ENCODE measurements around the gene DGAT2L6. TPM values are rescaled to one million over a fixed set of nuclear protein-coding genes. Genes with fewer than 3 reads are reported as not detected.

DGAT2L6 gene
- total RNA-seq, 1 donor = not detected

DNA sequence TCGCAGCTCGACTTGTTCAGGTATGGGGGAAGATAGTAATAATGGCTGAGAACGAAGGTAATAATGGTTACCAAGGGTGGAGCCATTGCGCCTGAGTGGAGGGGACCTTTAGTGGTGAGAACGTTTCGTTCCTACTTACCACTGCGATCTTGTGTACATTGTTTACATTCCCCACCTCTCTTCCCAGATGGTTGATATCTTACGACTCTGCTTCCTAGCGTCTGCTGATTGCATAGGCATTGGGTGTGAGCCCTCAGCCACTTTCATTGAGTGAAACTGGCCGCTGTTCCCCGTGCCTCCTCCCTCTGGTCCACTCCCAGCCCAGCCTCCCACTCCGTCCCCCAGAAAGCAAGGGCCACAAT is 43.2 kb upstream of the DGAT2L6 start:
- H3K4me3 ChIP-seq (ENCODE audit: low read depth, low read length) = peak overlapping the region; percentile 78
- peak; percentile 18 for DNase-seq (ENCODE audit: low read depth)
- TF ChIP-seq, protein P1, sequence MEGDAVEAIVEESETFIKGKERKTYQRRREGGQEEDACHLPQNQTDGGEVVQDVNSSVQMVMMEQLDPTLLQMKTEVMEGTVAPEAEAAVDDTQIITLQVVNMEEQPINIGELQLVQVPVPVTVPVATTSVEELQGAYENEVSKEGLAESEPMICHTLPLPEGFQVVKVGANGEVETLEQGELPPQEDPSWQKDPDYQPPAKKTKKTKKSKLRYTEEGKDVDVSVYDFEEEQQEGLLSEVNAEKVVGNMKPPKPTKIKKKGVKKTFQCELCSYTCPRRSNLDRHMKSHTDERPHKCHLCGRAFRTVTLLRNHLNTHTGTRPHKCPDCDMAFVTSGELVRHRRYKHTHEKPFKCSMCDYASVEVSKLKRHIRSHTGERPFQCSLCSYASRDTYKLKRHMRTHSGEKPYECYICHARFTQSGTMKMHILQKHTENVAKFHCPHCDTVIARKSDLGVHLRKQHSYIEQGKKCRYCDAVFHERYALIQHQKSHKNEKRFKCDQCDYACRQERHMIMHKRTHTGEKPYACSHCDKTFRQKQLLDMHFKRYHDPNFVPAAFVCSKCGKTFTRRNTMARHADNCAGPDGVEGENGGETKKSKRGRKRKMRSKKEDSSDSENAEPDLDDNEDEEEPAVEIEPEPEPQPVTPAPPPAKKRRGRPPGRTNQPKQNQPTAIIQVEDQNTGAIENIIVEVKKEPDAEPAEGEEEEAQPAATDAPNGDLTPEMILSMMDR (IDR thresholded peaks at IDR 0.05; ENCODE audit: insufficient read depth, low read length) = no peak

DNA sequence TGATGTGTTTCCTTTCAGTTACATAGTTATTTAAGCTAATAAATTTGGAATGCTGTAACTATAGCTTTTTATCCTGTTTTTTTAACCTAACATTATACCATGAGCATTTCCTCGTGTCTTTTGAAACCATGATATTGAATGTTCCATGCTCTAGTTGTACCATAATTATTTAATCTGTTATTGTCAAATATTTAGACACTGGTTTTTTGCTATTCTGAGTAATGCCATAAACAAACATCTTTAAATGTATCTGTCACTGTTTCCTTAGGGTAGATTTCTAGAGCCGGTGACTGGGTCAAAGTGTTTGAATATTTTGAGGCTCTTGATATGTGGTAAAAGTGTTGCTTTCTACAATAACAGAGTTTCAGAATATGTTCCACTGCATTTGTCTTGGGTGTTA is 38.7 kb upstream of the DGAT2L6 start:
- TF ChIP-seq, protein P1 (IDR thresholded peaks at IDR 0.05; ENCODE audit: insufficient read depth, low read length) = no peak
- H3K4me3 ChIP-seq (ENCODE audit: low read depth, low read length) = no peak overlapping the region
- DNase-seq (ENCODE audit: low read depth) = no peak

DNA sequence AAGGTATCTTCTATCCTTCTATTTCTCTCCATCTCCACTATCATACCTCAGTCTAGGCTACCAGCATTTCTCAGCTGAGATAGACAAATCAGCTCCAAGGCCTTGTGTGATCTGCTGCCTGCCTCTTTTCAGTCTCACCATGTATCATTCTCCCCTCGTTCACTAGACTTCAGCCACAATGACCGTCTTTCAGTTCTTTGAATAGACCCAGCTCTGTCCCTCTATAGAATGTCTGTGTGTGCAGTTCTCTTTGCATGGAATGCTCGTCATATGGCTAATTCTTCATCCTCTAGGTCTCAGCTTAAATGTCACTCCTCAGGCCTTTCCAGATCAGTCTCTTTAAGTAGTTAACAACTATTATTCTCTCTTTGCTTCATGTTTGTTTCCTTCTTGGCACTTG is 37.5 kb upstream of the DGAT2L6 start:
- H3K4me3 ChIP-seq (ENCODE audit: low read depth, low read length) = no peak overlapping the region
- no peak for DNase-seq (ENCODE audit: low read depth)
- TF ChIP-seq, protein P1 (IDR thresholded peaks at IDR 0.05; ENCODE audit: insufficient read depth, low read length) = no peak

DNA sequence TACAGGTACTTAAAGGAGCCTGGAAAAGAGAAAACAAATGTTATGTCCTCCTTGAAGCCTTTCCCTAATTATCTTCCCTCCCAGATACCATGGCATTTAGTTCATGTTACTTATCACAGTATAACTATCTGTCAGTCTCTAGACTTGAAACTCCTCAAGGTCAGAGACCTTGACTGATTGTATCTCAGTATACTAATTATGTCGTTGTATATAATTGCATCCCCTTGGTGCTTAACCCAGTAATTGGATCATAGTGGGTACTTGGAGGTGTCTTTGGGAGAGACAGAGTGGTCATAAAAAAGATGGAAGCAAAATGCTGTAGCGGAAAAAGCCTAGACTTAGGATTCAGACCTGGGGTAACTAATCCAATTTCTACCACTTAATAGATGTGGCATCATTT is 35.9 kb upstream of the DGAT2L6 start:
- TF ChIP-seq, protein P1 (IDR thresholded peaks at IDR 0.05; ENCODE audit: insufficient read depth, low read length) = no peak
- no peak for DNase-seq (ENCODE audit: low read depth)
- no peak overlapping the region for H3K4me3 ChIP-seq (ENCODE audit: low read depth, low read length)

DNA sequence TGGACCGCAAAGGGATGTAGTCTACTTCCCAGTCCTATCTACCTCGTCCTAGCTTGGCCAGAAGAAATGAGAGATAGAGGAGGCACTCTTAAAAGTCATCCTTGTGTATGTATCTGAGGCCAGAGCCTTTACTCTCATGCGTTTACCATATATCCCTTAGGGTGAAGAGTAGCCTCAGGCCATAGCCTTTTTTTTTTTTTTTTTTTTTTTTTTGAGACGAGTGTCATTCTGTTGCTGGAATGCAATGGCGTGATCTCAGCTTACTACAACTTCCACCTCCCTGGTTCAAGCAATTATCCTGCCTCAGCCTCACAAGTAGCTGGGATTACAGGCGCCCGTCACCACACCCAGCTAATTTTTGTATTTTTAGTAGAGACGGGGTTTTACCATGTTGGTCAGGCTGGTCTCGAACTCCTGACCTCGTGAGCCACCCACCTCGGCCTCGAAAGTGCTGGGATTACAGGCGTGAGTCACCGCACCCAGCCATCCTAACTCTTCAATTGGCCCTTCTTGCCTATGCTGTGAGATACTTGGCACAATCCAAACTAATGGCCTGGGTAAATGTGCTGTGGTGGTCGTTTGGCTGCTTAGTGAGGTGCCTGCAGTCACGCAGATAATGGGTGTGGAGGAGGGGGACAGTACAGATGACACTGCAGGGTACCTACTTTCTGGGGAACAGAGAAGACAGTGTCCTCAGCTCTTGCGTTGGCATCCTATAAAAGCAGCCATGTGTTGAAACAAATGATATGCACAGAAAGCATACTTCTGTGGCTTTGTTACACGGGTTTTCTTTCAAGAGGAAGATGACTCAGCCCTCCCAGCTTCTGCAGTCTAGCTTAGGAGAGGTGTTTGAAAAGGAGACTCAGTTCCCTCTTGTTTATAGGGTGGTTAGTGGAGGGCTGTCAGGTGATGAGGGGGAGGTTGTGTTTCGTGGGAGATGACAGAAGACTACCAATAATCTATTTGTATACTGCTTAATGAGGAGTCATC is 10.4 kb upstream of the DGAT2L6 start:
- H3K4me3 ChIP-seq (ENCODE audit: low read depth, low read length) = no peak overlapping the region
- TF ChIP-seq, protein P1 (IDR thresholded peaks at IDR 0.05; ENCODE audit: insufficient read depth, low read length) = no peak
- peak; percentile 57 for DNase-seq (ENCODE audit: low read depth)

DNA sequence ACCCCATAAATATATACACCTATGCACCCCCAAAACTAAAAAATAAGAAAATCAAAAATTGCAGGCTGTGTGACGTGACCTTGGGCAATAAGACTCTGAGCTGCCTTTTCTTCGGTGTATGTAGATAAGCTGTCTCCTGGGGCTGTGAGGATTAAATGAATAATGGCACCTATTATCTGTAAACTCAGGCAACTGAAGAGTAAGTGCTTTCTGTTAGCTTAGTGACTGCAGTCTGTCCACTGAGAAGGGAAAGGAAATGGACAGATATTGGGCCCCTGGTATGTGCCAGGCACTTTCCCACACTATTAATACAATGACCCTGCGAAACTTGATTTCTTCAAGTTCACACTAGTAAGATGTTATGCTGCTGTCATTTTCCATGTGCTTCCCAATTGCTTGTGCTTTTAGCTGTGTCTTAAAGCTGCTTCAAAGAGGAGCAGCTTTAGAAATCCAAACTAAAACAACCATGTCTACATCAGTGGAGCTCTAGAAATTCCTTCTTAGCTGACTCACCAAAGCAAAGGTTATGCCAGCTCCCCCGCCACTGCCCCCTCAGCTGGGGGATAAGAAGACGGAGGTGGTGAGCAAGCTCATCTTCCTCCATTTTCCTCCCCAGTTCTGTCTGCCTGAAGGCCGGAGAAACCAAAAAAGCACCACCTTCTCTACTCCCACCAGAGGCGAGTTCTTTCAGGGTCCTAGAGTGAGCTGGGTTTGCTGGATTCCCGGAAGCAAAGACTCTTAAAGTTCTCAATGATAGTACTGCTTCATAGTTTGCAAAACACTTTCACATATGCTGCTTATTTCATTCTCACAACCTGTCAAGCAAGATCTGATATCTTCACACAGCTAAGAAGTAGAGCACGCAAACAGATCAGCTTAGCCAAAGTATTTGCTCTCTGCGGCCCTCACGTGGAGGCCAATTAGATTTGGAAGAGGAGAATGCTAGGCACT is 8.8 kb upstream of the DGAT2L6 start:
- TF ChIP-seq, protein P1 (IDR thresholded peaks at IDR 0.05; ENCODE audit: insufficient read depth, low read length) = no peak
- H3K4me3 ChIP-seq (ENCODE audit: low read depth, low read length) = peak overlapping the region; percentile 13
- DNase-seq (ENCODE audit: low read depth) = peak; percentile 68
